HuH-7 (cell line): ENCODE data around the gene ESX1.
"Not testable (repeated sequence)": the region's sequence is repeated elsewhere in the genome, so short reads cannot be mapped to it uniquely, and the experiment has no call there.

Experiments used
- DNase-seq: peaks from one replicate; pipeline ENCODE4 v3.0.0; 2011; ENCODE audit warnings: low spot score

Gene ESX1

DNA sequence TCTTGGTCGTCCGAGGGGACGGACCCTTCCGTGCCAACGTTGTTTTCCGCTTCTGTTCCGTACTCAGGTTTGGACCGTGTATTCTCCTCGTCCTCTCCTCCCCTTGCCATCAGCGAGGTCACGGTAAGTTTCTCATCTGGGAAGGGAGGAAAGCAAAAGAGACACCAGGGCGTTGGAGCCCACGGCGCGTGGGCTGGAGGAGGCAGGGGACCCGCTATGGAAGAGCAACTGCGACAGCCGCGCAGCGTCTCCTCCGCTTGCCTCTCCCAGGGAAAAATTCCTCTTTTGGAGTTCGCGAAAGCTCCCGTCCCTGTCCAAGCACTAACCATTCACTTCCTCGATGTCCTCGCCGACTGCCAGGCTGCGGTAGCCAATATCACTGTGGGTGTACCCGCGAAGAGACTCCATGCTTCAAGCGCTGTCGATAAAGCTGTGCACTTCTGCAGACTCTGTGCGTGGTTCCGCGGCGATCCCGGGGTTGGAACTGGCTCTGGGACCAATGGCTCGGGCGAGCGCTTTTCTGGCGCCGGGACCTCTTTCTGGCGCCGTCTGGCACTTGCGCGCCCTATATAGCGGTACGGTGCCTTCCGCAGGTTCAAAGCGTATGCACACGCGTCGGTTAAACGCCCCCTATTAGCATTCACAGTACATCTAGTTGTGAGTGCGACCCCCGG lies at the start of gene ESX1:
Gene ESX1 (minus strand): TSS at position 492 of the 674 bp plus-strand sequence. CDS start 84 bp downstream, at position 408.
- no peak for DNase-seq

DNA sequence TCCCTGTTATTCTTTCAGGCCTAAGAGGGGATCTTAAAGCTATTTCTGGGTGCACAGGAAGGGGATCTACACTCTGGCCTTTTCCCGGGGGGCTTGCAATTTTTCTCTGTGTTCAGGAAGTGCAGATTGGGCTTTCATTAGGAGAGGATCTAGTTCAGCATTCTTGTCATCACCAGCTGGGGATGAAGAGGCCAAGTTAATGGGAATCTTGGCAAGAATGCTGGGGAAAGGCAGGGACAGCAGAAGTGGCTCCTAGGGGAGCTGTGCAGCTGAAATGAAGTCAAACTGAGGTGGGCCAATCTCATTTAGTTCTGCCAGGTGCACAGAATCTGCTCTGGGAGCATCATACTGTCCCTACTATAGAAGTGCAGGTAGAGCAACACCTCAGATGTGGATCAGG lies 40.9 kb upstream of the ESX1 start:
- DNase-seq: no peak

DNA sequence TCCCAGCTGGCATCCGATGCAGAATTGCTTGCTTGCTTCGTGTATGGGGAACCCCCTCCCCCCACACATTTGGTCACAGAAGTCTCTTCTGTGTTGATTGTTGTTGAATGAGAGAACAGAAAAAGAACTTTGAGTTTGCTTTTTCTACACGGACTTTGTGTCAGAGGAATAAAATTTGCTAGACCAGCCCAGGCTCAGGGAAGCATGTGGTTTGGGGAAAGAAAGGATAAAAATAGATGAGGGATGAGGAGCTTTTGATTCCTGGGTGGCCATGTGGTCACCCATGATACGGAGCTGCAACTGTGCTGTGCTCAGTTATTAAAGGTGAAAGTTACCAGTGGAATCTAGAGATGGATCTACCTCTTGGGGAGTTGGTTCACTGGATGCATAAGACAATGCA lies 34.2 kb upstream of the ESX1 start:
- DNase-seq: no peak

DNA sequence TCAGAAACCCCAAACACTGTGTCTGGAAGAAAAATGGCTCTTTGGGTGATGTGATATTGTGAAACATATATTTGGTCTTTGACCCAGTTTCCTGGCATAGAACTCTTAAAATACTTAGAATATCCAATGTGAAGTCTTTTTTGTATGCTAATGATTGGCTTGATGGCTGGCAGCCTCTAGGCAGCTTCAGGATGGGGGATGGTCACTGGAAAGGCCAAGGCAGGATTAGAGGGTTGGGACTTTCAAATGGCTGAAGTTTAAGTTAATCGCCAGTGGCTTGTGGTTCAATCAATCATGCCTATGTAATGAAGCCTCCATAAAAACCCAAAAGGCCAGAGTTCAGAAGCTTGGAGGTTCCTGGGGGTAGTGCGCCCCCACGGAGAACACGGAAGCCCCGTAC lies 33.5 kb upstream of the ESX1 start:
- no peak for DNase-seq

DNA sequence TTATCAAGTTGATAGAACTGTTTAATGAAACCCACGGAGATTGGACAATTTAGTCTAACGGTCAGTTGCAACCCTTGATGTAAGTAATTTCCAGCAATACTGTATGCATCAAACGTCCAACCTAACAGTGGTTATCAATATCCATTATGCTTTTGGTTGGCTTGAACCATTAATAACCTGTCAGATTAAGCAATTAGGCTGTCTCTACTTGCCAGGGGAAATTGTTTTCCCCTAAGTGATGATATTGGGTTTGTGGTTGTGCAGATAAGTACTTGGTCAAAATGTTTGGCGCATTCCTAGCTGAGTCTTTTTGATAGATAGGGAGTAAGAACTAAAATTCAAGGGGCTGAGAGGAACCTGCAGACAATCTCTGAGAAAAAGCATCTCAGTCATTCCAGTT lies 30.5 kb upstream of the ESX1 start:
- no peak for DNase-seq

DNA sequence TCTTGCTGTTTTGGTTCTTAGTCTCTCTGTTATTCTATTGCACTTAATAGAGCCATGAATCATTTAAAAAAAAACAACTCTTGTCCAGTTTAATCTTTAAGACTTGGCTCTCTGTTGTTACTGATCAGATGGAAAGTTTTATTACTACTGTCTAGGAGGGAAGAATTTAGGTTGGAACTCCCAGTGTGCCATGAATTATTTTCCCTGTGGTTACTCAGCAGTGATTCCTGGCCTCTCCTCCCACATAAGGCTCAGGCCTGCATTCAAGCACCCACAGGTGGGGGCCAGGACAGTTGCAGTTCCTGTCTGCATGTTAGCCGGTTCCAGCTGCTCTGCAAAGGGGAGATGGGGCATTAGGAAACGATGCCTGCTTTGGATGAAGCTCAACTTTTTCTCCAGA lies 29.8 kb upstream of the ESX1 start:
- no peak for DNase-seq

DNA sequence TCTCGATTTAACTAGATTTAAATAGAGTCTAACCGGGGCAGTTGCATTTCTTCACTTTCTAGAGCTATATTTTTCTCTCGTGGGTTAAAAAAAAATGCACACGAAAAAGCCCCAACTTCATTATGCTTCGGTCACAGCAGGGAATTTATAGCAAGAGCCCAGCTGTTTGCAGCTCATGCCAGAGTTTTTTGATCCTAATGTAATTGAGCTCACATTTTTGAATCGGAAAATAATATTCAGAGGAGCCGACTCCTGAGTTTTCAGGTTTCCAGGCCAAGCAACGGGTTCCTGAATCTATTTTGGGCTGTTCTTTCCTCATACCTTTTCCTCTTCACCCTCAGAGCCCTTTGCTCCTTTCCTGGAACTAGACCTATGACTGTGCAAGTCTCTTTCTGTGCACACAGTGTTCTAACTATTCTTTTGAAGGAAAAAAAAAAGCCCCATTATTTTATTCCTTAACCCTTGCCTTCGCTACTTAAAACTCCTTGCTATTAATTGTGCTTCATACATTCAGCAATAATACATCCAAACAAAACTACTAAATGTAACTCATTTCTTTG lies 27.5 kb upstream of the ESX1 start:
- DNase-seq: no peak

DNA sequence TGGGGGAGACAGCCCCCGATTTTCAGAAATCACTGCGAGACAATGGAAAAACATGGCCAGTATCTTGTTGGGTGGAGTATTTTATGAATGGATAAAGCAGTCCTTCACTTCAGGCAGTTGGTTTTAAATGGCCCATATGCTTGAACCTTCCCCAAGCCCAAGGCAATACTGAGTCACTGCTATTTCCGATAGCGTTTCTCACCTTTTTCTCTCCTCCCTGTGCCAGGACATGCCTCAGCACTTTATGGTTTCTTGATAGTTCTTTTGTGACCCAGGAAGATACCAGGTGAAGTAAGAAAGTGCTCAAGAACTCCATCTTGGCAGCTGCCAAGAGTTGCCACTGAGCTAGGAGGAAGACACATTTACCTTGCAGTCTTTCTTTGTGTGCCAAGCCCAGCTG lies 26.8 kb upstream of the ESX1 start:
- no peak for DNase-seq

DNA sequence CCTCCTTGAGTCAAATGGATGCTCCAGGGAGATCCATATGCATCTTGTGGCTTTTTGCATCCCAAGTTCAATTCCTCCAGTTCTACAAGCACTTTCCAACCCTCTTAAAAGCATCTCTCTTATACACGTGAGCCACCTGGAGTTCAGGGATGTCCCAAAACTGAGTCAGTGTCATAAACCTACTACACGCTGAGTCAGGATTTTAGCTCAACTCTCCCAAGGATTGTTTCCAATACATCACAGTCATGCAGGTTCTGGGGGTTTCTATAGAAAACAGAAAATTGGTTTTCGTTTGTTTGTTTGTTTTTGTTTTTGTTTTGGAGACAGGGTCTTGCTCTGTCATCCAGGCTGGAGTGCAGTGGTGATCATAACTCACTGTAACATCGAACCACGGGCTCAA lies 25.9 kb upstream of the ESX1 start:
- DNase-seq: no peak

DNA sequence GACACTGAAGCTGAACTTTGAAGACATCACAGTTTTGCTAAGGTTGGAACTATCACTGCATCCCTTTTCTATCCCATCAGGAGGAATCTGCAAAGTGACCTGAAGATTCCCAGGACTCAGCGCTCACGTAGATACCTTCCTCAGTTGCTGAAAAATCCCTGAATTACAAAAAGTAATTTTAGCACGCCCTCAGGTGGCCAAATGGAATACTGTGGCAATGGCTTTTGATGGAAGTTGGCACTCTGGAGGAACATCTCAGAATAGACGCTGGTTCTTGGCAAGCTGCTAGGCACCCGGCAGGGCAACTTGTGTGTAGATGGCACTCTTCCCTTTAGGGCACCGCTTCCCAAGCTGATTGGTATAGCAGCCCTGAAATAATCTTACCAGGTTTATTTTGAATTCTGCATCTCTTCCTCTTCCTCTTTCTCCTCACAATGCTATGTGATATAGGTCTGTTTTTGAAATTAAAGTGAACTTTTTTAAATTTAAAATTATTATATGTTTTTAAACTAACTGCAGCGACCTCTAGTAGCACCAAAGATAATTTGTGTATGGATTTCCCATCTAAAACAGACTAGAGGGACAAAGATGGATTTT lies 16.3 kb upstream of the ESX1 start:
- no peak for DNase-seq

DNA sequence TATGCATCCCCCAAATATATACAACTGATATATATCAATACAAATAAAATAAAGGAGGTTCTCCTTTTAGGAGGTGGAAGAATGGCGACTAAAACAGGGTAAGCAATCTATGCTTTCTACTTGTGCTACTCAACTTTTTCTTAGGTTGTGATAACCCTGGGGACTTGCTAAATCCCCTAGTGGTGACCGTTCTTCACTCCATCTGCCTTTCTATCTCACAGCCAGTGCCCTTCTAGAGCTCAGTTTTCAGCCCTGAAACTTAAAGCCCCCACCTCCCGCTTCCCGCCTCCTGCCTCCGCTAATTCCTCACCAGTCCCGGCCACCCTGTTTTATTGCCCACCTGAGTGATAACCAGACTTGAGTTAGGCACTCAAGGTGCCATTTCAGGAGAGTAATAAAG lies 15.5 kb upstream of the ESX1 start:
- no peak for DNase-seq

DNA sequence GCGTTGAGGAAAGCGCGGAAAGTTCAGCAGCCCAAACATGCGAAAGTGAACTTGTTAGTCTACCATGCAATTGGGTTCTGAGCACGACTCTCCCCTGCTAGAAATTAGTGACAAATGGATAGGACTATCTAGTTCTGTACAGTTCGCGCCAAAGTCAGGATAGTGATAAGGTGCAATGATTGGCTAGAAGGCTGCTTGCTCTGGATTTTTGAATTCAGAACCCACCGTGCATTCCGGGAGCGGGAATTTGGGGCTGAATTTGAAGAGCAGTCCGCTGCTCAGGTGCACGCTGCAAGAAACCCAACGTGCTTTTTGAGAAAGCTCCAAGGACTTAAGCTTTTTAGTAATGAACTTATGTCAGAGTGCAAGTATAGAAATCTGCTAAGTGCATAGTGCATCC lies 732 bp upstream of the ESX1 start:
- no peak for DNase-seq

DNA sequence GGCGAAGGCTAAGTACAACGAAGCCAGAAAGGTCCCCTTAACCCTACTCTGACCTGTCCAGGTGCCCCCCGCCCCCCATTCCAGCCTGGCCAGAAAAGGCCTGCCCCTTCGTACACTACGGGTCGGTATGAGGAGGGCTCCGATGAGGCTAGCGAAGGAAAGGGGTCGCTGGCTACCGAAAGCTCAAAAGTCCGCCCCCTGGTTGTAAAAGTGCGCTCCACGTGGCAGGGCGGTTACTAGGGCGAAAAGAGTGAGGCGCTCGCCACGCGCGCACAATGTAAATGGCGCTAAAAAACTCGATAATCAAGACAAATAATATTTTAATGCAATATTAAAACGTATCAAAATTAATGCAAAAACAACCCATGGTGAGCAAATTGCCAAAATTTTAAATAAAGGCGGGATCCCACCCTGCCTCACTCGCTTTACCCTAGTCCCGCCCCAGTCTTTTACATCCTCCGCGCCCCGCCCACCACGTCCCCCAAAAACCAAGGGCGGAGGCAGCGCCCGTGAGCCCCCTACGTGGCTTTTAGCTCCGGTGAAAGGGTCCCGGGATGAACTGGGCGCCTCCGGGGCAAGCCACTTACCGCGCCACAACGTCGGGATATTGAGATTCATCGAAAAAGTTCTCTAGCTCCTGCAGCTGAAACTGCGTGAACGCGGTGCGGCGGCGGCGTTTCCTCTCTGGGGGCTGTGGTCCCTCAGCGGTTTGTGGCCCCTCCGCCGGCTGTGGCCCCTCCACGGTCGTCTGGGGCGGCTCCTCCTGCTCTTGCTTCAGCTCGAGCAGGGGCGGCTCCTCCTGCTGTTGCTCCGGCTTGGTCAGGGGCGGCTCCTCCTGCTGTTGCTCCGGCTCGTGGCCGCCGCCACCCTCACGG lies 929 bp downstream of the ESX1 start:
- DNase-seq: no peak

DNA sequence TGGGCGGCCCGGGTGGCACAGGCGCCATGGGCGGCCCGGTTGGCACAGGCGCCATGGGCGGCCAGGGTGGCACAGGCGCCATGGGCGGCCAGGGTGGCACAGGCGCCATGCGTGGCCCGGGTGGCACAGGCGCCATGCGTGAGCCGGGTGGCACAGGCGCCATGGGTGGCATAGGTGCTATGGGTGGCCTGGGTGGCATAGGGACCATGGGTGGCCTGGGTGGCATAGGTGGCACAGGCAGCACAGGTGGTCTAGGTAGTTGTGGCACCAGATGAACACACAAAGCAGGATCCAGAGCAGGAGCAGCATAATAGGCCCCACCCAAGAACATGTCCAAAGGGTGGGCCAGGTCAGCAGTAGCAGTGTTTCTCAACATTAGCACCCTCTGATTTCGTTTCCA lies 4.3 kb downstream of the ESX1 start:
- DNase-seq: no peak

DNA sequence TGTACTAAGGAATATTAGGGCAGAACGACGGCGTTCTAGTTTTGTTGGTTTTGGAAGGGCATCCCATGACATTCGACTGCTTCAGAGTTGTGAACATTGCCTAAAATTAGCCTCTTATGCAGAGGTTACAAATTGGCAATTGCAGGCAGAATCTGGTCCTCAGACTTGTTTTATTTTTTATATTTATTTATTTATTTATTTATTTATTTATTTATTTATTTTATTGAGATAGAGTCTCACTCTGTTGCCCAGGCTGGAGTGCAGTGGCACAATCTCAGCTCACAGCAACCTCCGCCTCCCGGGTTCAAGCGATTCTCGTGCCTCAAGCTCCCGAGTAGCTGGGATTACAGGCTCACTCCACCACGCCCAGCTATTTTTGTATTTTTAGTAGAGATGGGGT lies 24.7 kb downstream of the ESX1 start:
- DNase-seq: not testable (repeated sequence)

DNA sequence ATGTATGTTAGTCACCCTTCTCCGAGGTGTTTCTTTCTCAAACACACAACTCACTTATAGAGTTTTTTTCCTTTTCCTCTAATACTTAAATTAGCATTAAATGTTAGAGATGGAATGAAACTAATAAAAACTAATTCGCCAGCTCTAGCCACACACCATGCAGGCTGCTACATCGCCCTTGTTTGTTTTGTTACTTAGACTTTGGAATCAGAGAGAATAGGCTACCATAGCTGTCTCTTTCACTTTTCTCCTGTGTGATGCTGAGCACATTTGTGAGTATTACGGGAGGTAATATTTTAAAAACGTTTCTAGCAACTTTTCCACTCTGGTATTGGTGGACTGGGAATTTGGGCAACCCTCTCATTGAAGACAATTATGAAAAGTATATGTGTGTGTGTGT lies 43.5 kb downstream of the ESX1 start:
- DNase-seq: peak; percentile 10

DNA sequence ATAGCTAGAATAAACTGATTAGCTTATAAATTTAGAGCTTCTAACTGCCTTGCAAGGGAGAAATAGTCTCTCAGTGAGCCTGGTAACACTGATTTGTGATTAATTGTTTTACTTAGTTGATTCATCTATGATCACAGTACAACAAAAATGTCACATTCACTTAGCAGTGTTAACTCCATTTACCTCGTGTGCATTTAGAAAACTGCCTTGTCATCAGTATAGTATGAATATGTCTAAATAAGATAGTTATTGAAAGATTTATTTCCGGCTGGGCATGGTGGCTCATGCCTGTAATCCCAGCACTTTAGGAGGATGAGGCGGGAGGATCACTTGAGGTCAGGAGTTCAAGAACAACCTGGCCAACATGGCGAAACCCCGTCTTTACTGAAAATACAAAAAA lies 49.2 kb downstream of the ESX1 start:
- DNase-seq: no peak
